ENCODE data around the gene PFDN1.

Gene PFDN1

GRCh38 chr5:140301136-140301535, 1.8 kb downstream of the PFDN1 start:
- no peak for TF ChIP-seq CTCF (conservative IDR thresholded peaks at IDR 0.05; ENCODE audit: control insufficient read depth, insufficient read depth, low read depth, low read length)
- DNase-seq (ENCODE audit: low read depth): no peak
- no peak overlapping the region for H3K4me3 ChIP-seq (ENCODE audit: control insufficient read depth, low read depth, low read length)

- no peak for DNase-seq (ENCODE audit: low read depth)
- no peak overlapping the region for H3K4me3 ChIP-seq (ENCODE audit: control insufficient read depth, low read depth, low read length)
- TF ChIP-seq CTCF (conservative IDR thresholded peaks at IDR 0.05; ENCODE audit: control insufficient read depth, insufficient read depth, low read depth, low read length): no peak
Measured at GRCh38 chr5:140299056-140299455, 3.8 kb downstream of the PFDN1 start.

GRCh38 chr5:140298183-140298601, 4.7 kb downstream of the PFDN1 start:
- no peak for TF ChIP-seq CTCF (conservative IDR thresholded peaks at IDR 0.05; ENCODE audit: control insufficient read depth, insufficient read depth, low read depth, low read length)
- peak; percentile 67 for DNase-seq (ENCODE audit: low read depth)
- H3K4me3 ChIP-seq (ENCODE audit: control insufficient read depth, low read depth, low read length): no peak overlapping the region

GRCh38 chr5:140297283-140297682, 5.6 kb downstream of the PFDN1 start:
- H3K4me3 ChIP-seq (ENCODE audit: control insufficient read depth, low read depth, low read length): no peak overlapping the region
- DNase-seq (ENCODE audit: low read depth): no peak
- TF ChIP-seq CTCF (conservative IDR thresholded peaks at IDR 0.05; ENCODE audit: control insufficient read depth, insufficient read depth, low read depth, low read length): no peak

- DNase-seq (ENCODE audit: low read depth): no peak
- no peak for TF ChIP-seq CTCF (conservative IDR thresholded peaks at IDR 0.05; ENCODE audit: control insufficient read depth, insufficient read depth, low read depth, low read length)
Measured at GRCh38 chr5:140296289-140296688, 6.6 kb downstream of the PFDN1 start.

GRCh38 chr5:140295414-140295813, 7.5 kb downstream of the PFDN1 start:
- no peak overlapping the region for H3K4me3 ChIP-seq (ENCODE audit: control insufficient read depth, low read depth, low read length)
- DNase-seq (ENCODE audit: low read depth): peak; percentile 93
- TF ChIP-seq CTCF (conservative IDR thresholded peaks at IDR 0.05; ENCODE audit: control insufficient read depth, insufficient read depth, low read depth, low read length): no peak

More at GRCh38 chr5:140296289-140296688, 6.6 kb downstream of the PFDN1 start:
- no peak overlapping the region for H3K4me3 ChIP-seq (ENCODE audit: control insufficient read depth, low read depth, low read length)

GRCh38 chr5:140294753-140295152, 8.1 kb downstream of the PFDN1 start:
- TF ChIP-seq CTCF (conservative IDR thresholded peaks at IDR 0.05; ENCODE audit: control insufficient read depth, insufficient read depth, low read depth, low read length): no peak
- H3K4me3 ChIP-seq (ENCODE audit: control insufficient read depth, low read depth, low read length): no peak overlapping the region
- no peak for DNase-seq (ENCODE audit: low read depth)

Data from fibroblast of mammary gland (primary cell).